ENCODE measurements around the gene MICU1. TPM values are rescaled to one million over a fixed set of nuclear protein-coding genes. Genes with fewer than 3 reads are reported as not detected.

Gene MICU1
- total RNA-seq, 1 experiment from 2014 or later = 39.4 TPM

DNA sequence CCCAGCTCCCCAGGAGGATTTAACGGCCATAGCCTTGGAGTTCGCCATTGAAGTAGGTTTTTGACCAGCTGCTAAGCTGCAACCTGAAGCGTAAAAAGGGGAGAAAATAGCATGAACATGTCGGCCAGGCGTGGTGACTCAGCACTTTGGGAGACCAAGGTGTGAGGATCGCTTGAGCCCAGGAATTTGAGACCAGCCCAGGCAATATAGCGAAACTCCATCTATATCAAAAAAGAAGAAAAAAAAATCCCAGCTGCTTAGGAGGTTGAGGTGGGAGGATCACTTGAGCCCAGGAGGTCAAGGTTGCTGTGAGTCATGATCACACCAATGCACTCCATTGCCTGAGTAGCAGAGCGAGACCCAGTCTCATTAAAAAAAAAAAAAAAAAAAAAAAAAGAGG, 33.8 kb upstream of the MICU1 start:
- Histone ChIP-seq H3K4me1 (ENCODE audit: control insufficient read depth in 1 of 2, insufficient read depth in 2 of 2, low read length in 2 of 2) (peaks cover 0 to 6% of the 10 kb centered on the region in 2 experiments; a peak in 1 of 4 replicates), H3K9me3 (ENCODE audit: control insufficient read depth in 1 of 2, insufficient read depth in 1 of 2, low read depth in 1 of 2, low read length in 2 of 2) (no peaks in the 10 kb centered on the region), H3K9ac (ENCODE audit: low read length) (no peak overlapping the region), H3K4me2 (ENCODE audit: low read length) (no peak overlapping the region), H3K27ac (ENCODE audit: low read depth, low read length) (no peak overlapping the region), H3K9me2 (ENCODE audit: insufficient read depth) (no peaks in the 10 kb centered on the region), H2AFZ (ENCODE audit: low read depth, low read length, poor library complexity, severe bottlenecking) (no peak overlapping the region), H4K20me1 (ENCODE audit: insufficient read depth) (no peaks in the 10 kb centered on the region), H3K79me2 (ENCODE audit: insufficient read depth, low read length) (no peaks in the 10 kb centered on the region), H3K4me3 (replicated peaks in 1 of 2; ENCODE audit: low read depth in 1 of 2, low read length in 2 of 2) (no peak overlapping the region), H3K27me3 (ENCODE audit: insufficient read depth, low read length) (no peaks in the 10 kb centered on the region), H3K36me3 (ENCODE audit: control insufficient read depth in 1 of 2, insufficient read depth in 2 of 2, low read length in 2 of 2) (no peaks in the 10 kb centered on the region)
- no peak for TF ChIP-seq FOSL1 (IDR thresholded peaks at IDR 0.05; ENCODE audit: low read depth)
- TF ChIP-seq ELF1 (IDR thresholded peaks at IDR 0.05; ENCODE audit: borderline replicate concordance, low read depth) = no peak
- TF ChIP-seq, protein P1, sequence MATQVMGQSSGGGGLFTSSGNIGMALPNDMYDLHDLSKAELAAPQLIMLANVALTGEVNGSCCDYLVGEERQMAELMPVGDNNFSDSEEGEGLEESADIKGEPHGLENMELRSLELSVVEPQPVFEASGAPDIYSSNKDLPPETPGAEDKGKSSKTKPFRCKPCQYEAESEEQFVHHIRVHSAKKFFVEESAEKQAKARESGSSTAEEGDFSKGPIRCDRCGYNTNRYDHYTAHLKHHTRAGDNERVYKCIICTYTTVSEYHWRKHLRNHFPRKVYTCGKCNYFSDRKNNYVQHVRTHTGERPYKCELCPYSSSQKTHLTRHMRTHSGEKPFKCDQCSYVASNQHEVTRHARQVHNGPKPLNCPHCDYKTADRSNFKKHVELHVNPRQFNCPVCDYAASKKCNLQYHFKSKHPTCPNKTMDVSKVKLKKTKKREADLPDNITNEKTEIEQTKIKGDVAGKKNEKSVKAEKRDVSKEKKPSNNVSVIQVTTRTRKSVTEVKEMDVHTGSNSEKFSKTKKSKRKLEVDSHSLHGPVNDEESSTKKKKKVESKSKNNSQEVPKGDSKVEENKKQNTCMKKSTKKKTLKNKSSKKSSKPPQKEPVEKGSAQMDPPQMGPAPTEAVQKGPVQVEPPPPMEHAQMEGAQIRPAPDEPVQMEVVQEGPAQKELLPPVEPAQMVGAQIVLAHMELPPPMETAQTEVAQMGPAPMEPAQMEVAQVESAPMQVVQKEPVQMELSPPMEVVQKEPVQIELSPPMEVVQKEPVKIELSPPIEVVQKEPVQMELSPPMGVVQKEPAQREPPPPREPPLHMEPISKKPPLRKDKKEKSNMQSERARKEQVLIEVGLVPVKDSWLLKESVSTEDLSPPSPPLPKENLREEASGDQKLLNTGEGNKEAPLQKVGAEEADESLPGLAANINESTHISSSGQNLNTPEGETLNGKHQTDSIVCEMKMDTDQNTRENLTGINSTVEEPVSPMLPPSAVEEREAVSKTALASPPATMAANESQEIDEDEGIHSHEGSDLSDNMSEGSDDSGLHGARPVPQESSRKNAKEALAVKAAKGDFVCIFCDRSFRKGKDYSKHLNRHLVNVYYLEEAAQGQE (IDR thresholded peaks at IDR 0.05; ENCODE audit: low read depth) = no peak
- TF ChIP-seq, protein P2, sequence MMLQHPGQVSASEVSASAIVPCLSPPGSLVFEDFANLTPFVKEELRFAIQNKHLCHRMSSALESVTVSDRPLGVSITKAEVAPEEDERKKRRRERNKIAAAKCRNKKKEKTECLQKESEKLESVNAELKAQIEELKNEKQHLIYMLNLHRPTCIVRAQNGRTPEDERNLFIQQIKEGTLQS (IDR thresholded peaks at IDR 0.05) = no peak
- TF ChIP-seq JUND (IDR thresholded peaks at IDR 0.05) = no peak
- TF ChIP-seq RAD21 (IDR thresholded peaks at IDR 0.05; ENCODE audit: low read depth) = no peak
- TF ChIP-seq YY1 (IDR thresholded peaks at IDR 0.05; ENCODE audit: extremely low read depth, insufficient replicate concordance, low read depth, low read length) = no peak
- TF ChIP-seq, protein P3, sequence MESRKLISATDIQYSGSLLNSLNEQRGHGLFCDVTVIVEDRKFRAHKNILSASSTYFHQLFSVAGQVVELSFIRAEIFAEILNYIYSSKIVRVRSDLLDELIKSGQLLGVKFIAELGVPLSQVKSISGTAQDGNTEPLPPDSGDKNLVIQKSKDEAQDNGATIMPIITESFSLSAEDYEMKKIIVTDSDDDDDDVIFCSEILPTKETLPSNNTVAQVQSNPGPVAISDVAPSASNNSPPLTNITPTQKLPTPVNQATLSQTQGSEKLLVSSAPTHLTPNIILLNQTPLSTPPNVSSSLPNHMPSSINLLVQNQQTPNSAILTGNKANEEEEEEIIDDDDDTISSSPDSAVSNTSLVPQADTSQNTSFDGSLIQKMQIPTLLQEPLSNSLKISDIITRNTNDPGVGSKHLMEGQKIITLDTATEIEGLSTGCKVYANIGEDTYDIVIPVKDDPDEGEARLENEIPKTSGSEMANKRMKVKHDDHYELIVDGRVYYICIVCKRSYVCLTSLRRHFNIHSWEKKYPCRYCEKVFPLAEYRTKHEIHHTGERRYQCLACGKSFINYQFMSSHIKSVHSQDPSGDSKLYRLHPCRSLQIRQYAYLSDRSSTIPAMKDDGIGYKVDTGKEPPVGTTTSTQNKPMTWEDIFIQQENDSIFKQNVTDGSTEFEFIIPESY (IDR thresholded peaks at IDR 0.05; ENCODE audit: extremely low read depth, insufficient replicate concordance, low read length) = no peak
- no peak for TF ChIP-seq EZH2phosphoT487 (IDR thresholded peaks at IDR 0.05; ENCODE audit: borderline replicate concordance)
- TF ChIP-seq ZNF274 (IDR thresholded peaks at IDR 0.05; ENCODE audit: low read depth, low read length) = no peak
- no peak for TF ChIP-seq POLR2A (IDR thresholded peaks at IDR 0.05; ENCODE audit: borderline replicate concordance, extremely low read depth, insufficient read depth, insufficient read length)
- TF ChIP-seq, protein P4, sequence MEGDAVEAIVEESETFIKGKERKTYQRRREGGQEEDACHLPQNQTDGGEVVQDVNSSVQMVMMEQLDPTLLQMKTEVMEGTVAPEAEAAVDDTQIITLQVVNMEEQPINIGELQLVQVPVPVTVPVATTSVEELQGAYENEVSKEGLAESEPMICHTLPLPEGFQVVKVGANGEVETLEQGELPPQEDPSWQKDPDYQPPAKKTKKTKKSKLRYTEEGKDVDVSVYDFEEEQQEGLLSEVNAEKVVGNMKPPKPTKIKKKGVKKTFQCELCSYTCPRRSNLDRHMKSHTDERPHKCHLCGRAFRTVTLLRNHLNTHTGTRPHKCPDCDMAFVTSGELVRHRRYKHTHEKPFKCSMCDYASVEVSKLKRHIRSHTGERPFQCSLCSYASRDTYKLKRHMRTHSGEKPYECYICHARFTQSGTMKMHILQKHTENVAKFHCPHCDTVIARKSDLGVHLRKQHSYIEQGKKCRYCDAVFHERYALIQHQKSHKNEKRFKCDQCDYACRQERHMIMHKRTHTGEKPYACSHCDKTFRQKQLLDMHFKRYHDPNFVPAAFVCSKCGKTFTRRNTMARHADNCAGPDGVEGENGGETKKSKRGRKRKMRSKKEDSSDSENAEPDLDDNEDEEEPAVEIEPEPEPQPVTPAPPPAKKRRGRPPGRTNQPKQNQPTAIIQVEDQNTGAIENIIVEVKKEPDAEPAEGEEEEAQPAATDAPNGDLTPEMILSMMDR (IDR thresholded peaks at IDR 0.05 in 2 of 3, conservative IDR thresholded peaks at IDR 0.05 in 1 of 3; ENCODE audit: borderline replicate concordance in 1 of 3, insufficient read depth in 1 of 3, low read depth in 2 of 3, low read length in 2 of 3) = no peak
- TF ChIP-seq SP1 (IDR thresholded peaks at IDR 0.05; ENCODE audit: low read depth) = no peak
- TF ChIP-seq, protein P5, sequence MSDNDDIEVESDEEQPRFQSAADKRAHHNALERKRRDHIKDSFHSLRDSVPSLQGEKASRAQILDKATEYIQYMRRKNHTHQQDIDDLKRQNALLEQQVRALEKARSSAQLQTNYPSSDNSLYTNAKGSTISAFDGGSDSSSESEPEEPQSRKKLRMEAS (IDR thresholded peaks at IDR 0.05) = no peak
- no peak for TF ChIP-seq EGR1 (IDR thresholded peaks at IDR 0.05; ENCODE audit: low read depth)
- TF ChIP-seq POLR2AphosphoS5 (IDR thresholded peaks at IDR 0.05; ENCODE audit: low read depth, low read length) = no peak
- ChIA-PET RAD21 (ENCODE audit: low non-redundant PET in 1 of 2, low total read pairs in 2 of 2, uncharacterized antibody in 2 of 2, unreplicated experiment in 2 of 2) (no interaction called here), CTCF (no interaction called here), POLR2A (no interaction called here)
- DNase-seq (ENCODE audit: low read depth, low spot score) (no peak), ATAC-seq (no peak)
- intact Hi-C loops (cut with micrococcal nuclease) = no loop called here
- no TSS peak for BruUV-seq (replicated peaks)

Data from HCT116 (cell line).